Endothelial cell of umbilical vein (primary cell): ENCODE measurements around the gene CELSR1.

Source experiments
- EZH2 ChIP-seq: IDR thresholded peaks from 2 replicates; pipeline ENCODE4 v1.6.1; 2012; ENCODE audit warnings: borderline replicate concordance, low read depth, mild to moderate bottlenecking, moderate library complexity, low read length, inconsistent platforms; ENCODE audit not compliant: severe bottlenecking
- JUN ChIP-seq: IDR thresholded peaks from 2 replicates; pipeline ENCODE4 v1.6.1; 2011; ENCODE audit warnings: borderline replicate concordance, low read depth; ENCODE audit not compliant: insufficient read length, insufficient read depth
- MYC ChIP-seq: IDR thresholded peaks from one replicate; pipeline ENCODE4 v1.6.1; 2011; ENCODE audit warnings: mild to moderate bottlenecking, low read depth, low read length
- POLR2A ChIP-seq: IDR thresholded peaks from 2 replicates; pipeline ENCODE4 v1.6.1; 2012; ENCODE audit warnings: low read depth, mild to moderate bottlenecking, control low read depth, low read length
- POLR2AphosphoS5 ChIP-seq: IDR thresholded peaks from 2 replicates; pipeline ENCODE4 v1.6.1; 2012; ENCODE audit warnings: low read depth, mild to moderate bottlenecking, control low read depth, low read length, moderate library complexity; ENCODE audit not compliant: insufficient read depth
- TF ChIP-seq, protein P1 (sequence below), 2 donors: IDR thresholded peaks; 1 replicate in 1 of 2; 2 replicates in 1 of 2; pipeline ENCODE4 v1.5.1; 2011; ENCODE audit warnings: low read length in 2 of 2, mild to moderate bottlenecking in 2 of 2, moderate library complexity in 2 of 2, control low read depth in 1 of 2, inconsistent platforms in 1 of 2, low read depth in 1 of 2; ENCODE audit not compliant: insufficient read depth in 1 of 2; ENCODE audit errors: extremely low read depth in 1 of 2

DNA sequence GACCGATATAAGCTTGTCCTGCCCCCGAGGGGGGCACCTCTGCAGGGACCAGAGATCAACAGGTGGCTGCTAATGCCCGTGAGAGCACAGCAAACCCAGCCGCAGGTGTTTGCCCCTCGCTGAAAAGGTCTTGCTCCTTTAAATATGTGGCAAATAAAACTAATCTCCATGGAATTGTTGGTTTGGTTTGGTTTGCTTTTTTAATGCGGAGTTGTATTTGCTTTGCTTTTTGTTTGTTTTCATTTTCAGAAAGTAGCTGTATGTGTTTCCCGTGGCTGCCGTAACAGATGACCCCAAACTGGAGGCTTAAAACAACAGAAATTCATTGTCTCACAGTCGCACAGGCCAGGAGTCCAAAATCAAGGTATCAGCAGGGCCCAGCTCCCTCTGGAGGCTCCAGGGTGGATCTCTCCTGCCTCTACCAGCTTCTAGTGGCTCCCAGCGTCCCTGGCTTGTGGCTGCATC, 93.0 kb downstream of the CELSR1 start:
- TF ChIP-seq, protein P1, sequence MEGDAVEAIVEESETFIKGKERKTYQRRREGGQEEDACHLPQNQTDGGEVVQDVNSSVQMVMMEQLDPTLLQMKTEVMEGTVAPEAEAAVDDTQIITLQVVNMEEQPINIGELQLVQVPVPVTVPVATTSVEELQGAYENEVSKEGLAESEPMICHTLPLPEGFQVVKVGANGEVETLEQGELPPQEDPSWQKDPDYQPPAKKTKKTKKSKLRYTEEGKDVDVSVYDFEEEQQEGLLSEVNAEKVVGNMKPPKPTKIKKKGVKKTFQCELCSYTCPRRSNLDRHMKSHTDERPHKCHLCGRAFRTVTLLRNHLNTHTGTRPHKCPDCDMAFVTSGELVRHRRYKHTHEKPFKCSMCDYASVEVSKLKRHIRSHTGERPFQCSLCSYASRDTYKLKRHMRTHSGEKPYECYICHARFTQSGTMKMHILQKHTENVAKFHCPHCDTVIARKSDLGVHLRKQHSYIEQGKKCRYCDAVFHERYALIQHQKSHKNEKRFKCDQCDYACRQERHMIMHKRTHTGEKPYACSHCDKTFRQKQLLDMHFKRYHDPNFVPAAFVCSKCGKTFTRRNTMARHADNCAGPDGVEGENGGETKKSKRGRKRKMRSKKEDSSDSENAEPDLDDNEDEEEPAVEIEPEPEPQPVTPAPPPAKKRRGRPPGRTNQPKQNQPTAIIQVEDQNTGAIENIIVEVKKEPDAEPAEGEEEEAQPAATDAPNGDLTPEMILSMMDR (IDR thresholded peaks at IDR 0.05; ENCODE audit: extremely low read depth in 1 of 2, insufficient read depth in 1 of 2, low read depth in 1 of 2, low read length in 2 of 2), result no peak
- TF ChIP-seq POLR2A, result no peak
- TF ChIP-seq JUN, result no peak
- TF ChIP-seq EZH2, result no peak
- no peak for TF ChIP-seq MYC
- no peak for TF ChIP-seq POLR2AphosphoS5
